Activated CD4-positive, alpha-beta T cell treated with anti-CD3 and anti-CD28 coated beads, Interleukin-2, amount 50 U/mL, for 16 hours (primary cell): ENCODE measurements around the gene CROCC2.

Source experiments
- DNase-seq: peaks from one replicate; pipeline ENCODE4 v3.0.0-alpha.2; 2020

Gene CROCC2

DNA sequence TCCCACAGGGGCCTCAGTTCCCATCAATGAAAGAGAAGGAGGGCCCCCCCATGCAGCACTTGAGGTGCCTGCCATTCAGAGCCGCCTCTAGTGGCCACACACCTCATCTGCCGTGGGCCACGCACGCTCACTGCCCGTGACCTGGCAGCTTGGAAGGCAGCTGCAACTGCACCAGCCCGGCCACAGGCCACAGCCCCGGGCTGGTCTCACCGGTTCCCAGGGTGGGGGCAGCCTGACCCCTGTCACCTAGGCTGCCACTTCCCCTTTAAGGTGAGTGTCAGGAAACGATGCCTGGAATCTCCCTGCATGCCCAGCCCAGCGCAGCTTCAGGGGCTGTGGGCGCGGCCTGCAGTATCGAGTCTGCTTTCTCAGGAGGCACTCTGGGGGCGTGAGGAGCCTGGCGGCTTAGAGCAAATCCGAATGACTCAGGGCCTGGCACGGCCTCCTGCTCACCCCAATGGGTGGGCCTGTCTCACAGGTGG is 12.7 kb upstream of the CROCC2 start:
- DNase-seq, result no peak

DNA sequence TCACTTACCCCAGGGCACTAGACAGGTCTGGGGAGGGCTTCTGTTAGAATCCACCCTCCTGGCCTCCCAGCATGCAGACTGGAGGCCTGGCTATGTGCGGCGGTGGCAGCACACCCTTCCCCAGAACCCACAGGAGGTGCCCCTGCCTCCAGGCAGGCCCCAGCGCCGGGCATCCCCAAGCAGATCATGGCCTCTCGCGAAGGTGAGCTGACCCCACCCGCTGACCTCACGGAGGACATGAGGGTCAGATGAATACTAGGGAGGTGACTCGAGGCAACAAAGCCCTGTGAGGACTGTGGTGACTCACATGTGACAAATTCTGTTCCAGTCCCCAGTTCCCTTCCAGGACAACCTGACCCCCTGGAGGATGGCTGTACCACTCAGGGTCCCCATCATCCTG is 12.1 kb upstream of the CROCC2 start:
- DNase-seq, result no peak

DNA sequence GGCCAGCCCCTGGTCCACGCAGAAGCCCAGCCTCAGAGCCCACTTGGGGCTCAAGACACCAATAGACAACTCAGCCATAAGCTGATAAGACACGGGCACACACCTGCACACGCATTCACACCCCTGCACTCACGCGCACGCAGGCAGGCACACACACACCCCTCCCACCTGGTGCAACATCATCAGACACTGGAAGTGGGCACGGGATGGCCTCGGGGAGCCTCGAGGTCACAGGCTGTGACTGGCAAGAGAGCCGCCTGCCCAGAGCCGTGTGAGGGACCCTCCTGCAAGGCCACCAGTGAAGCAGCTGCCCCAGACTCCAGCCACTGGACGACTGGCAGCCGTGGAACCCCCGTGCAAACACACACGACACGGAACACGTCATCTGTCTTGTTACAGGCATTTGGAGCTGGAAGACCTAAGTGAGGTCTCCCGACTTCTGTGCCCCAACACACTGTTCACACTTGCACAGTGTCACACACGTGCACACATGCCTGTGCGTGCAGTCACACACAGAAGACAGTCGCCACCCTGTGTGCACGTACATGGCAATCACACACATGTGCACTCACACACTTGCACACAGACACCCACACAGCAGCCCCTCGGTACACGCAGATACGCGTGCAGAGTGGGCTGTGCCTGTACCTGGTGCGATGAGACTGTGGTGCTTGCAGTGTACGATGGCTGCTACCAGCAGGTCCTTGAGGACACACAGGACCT is 11.1 kb upstream of the CROCC2 start:
- no peak for DNase-seq

DNA sequence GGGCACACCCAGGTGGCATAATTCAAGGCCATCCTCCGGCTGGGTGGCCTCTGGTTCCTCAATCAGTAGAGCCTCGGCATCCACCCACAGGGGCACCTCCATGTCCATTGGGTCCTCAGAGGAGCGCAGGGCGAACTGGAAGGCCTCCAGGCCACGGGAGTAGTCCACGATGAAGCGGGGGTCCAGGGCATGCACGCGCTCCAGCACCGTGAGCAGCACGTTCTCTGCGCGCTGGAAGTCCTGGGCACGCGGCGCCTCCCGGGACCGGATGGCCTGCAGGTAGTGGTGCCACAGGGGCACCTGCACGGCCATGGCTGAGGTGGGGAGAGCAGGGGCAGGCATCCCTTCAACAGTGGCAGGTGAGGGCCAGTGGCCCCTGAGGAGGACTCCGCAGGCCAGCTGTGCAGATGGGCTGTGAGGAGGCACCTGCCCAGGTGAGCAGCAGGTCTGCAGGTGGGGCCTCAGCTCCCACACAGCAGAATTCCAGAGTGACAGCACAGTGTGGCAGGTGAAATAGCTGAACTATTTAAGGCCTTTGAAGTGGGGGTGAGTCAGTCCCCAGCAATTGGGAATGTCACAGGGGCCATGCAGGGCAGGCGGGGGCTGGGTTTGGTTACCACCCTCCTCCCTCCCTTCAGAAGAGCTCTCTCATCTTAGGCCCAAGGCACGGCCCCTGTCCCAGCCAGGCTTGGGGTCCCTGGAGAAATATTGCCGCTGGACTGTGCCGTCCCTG is 10.3 kb upstream of the CROCC2 start, which contains the start of gene MAB21L4:
MAB21L4 (minus strand) TSS at position 501 of the 733 bp plus-strand sequence; CDS start at position 342, 159 bp downstream.
- no peak for DNase-seq

DNA sequence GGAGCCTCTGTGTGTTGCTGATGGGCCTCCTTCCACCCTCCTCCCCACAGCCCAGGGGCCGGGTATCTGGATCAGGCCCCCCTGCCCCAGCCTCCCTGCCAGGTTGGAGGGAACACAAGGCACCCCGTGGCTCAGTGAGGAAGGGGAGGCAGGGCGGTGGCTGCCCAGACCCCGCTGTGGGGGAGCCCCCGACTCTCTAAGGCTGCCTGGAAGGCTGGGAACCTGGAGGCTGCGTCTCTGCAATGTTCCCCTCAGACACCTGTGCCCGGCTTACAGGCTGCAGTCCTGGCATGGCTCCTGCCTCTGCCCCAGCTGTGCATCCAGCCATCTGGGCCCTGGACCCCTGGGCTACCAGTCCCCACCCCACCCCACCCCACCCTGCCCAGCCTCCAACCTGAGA is 9.7 kb upstream of the CROCC2 start:
- DNase-seq, result no peak

DNA sequence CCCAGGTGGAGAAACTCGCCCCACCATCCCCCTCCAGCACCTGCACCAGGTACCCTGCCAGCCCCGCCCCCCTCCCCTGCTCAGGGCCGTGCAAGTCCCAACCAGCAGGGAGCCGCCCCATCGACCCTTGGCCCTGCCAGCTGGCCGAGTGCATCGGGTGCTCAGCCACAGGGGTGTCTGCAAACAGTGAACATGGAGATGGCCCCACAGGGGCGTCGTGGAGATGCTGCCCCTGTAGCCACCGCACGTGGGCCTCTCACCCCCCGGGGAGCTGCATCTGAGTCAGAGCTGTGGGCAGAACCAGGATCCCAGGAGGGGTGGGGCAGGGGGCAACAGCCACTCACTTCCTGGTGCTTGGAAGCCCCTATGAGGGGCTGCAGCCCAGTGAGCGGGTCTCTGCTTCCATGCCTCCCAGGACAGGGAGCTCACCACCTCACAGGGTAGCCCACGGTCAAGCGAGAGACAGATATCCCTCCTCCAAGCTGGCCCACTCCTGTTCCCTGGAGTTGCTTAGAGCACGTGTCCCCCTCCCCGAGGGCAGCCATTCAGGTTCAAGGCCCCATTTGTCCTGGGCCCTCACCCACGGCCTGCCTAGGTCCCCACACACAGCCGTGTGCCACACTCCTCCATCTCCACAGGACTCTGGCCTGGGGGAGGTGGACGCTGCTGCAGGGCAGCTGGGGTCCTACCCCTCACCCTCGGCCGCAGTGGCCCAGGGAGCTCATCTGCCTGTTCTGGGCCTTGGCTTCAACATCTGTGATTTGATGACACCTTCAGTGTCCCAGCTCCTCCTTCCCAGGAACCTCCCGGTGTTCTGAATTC is 9.1 kb upstream of the CROCC2 start:
- DNase-seq, result no peak

DNA sequence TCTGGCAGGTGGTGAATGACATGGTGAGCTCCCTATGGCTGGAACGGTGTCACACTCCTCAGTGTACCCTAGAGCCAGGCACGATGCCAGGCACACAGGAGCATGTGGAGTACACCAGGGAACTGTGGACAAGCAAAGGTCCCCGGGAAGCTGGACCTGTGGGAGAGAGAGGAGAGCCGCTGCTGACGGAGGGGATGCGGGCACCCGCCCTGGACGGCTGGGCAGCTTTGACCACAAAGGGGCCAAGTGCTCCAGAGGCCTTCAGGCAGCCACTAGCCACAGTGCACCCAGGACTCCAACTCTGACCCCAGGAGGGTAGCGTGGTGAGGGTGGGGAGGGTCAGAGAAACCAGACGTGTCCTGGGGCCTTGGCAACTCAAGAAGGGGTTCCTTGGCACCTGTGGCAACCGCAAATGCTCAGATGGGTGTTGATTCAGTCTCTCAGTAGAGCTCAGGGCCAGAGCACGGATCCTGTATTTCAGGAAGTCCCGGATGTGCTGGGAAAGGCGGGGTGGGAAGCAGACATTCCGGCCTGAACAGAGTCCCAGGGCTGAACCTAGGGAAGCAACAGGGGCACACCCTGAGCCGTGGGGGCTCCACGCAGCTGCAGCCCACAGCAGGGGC is 7.9 kb upstream of the CROCC2 start:
- DNase-seq, result no peak

DNA sequence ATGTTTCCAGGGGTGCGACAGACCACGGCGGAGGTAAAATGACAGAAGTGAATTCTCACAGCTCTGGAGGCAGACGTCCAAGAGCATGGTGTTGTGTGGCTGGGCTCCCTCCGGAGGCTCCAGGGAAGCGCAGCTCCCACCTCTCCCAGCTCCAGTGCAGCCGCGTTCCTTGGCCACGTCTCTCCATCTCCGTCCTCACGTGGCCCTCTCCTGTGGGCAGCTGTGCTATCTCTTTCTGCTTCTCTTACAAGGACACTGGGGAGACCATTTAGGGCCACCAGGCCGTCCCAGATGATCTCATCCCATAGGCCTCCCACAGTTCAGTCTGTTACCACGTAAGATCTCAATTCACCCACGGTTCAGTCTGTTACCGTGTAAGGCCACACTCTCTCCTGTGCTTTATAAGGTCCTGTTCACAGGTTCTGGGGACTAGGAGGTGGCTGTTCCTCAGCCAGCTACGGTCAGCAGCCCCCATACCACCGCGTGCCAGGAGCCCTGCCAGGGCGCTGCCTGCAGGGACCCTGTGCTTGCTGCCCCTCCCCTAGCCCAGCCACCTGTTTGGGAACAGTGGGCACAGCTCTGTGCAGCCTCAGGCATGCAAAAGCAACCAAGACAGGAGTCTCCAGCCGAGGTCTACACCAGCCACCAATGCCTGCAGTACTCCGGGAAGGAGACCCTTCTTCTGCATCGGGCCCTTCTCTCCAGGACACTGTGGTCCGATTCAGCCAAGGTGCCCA is 7.2 kb upstream of the CROCC2 start:
- DNase-seq, result no peak

DNA sequence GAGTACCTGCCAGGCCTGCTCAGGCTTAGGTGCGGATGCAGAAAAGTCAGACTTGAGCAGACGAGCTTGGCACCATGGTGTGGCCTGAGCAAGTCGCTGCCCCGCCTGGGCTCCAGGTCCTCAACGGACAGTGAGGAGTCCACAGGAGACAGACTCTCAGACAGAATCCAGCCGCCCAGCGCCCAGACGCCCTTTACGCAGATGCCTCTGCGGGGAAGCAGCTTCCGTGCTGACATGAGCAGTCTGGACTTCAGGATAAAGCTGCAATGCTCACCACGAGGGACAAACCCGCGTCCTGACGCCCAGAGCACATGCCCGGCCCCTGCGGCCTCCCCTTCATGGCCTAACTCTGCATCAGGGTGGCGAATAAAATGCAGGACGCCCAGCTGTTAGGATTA is 6.7 kb upstream of the CROCC2 start:
- no peak for DNase-seq

DNA sequence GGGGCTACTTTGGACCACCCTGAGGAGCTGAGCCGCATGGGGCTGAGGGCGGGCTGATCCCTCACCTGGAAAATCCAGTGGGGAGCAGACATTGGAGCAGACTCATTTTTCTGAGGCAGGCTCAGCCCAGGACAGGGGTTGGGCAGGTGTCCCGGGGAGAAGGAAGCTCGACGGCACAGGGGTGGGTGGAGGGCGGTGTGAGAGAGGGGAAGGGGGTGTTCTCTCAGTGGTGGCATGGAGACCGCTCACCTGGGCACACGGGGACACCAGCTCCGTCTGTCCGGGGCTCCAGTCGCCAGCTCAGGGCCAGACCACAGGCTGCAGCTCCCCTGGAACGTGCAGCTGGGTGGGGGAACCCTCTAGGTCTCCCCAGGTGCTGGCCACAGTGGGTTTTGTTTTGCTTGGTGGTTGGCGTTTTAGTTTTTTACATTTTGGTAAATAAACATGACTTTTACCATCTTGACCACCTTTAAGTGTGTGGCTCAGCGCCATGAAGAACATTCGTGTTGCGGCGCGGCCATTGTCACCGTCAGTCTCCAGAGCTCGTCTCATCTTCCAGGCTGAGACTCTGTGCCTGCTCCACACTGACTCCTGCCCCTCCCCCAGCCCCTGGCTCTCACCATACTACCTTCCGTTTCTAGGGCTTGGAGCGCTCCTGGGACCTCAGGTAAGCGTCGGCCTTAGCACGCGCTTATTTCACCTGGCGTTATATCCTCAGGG is 5.8 kb upstream of the CROCC2 start:
- no peak for DNase-seq

DNA sequence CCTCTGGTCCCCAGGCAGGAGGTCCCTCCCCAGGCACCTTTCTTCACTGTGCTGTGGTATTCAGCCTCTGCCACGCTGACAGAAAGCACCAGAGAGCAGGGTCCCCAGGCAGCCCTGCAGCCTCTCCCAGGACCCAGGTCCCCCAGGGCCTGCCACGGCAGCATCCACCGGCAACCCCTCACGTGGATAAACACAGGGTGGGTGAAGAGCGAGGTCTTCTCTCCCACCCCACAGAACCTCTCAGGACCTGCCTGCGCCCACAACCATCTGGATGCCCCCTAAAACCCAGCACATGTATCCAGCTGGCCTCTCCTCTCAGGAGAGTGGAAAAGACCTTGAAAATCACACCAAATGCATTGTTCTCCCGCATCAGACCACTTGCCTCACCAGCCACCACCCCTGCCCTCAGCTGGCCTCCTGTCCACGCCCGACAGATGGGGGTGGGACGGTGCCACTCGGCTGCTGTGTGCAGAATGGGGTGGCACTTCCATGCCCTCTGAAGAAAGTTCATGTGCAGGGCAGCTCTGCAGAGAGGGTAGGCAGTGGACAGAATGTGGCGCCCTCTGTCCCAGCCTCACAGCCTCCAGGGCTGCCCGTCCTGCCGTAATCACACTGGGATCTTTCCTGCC is 4.0 kb upstream of the CROCC2 start:
- no peak for DNase-seq

DNA sequence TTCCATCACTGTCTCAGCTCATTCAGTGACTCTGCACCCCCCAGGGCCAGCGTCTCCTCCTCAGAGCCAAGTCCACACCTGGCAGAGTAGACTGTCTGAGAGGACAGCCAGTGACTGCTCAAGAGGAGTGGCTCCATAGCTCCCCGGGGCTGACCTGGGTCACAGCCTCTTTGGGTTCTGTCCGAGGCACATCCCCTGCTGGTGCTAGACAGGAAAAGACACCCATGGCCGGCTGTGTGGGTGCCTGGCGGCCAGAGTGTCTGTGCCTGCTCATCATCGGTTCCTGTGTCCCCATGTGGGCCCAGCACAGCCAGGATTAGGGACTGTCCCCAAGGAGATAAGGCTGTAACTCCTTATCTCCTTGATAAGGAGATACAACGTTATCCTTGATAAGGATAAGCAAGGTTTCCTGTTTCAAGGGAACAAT is 3.5 kb upstream of the CROCC2 start:
- no peak for DNase-seq

DNA sequence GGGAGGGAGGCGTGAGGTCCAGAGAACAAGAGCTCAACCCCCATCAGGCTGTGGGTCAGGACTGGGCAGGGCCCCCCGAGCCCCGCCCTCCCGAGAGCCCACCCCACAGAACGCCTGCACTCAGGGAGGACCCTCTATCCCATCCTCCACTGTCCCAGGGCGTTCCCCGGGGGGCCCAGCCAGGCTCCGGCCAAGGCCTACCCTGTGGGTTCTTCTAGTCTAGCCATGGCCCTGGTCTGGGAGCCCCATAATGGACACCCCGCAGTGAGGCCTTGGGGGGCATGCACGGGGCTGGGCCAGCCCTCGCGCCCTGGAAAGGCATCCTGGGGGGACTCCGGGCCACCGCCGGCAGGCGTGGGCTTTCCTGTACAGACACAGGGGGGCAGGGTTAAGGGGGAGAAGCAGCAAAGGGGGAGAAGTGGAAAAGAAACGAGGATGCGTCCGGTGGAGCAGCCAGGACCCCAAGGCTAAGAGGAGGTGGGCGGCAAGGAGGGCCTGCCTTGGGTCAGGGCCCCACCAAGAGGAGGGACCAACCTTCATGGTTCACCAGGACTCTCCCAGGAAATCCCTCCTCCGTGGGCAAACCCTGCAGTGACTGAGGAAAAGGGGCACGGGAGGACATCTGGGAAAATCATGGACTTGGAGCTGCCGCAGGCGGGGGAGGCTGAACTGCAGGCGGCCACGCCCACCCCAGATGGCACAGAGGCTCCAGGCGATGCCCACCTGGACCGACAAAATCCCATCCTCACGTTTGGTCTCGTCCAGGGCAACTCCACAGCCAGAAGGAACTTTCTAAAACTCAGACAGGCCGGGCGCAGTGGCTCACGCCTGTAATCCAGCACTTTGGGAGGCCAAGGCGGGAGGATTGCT is 2.7 kb upstream of the CROCC2 start:
- DNase-seq, result no peak

DNA sequence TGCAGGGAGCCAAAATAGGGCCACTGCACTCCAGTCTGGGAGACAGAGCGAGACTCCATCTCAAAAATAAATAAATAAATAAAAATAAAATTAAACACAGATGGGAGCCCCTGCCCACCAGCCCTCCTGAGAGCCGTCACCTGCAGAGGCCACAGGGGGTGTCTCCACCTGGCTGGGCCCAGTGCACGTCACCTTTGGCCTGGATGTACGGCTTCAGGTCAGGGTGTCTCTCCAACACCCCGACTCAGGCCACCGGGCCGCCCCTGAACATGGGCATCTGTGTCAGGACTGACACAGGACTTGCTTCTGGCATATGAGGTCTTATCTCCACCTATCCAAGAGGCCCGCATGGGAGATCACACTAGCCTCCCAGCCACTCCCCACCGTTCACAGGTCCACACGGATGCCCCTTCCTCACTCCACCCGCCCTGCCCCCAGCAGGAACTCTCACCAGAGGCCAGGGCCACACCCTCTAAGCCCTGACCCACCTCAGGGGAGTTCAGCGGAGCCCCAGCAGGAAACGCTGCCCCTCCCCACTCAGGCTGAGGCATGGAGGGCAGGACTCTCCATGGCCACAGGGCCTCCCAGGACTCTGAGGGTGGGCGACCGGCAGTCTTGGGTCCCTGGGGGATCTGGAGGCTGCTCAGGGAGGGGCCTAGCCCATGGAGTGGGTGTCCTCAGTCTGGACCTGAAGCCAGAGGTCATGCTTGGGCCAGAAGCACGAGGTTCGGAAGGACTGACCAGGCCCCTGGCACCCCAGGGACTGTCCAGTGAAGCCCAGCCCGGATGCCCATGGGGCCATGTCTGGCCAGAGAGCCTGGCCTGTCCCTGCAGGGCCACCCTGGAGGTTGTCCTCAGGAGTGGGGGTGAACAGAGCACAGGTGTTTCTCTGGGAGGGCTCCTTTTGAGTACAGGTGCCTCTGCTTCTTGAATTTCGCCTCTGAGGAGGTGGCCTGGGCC is 1.6 kb upstream of the CROCC2 start:
- DNase-seq, result no peak

DNA sequence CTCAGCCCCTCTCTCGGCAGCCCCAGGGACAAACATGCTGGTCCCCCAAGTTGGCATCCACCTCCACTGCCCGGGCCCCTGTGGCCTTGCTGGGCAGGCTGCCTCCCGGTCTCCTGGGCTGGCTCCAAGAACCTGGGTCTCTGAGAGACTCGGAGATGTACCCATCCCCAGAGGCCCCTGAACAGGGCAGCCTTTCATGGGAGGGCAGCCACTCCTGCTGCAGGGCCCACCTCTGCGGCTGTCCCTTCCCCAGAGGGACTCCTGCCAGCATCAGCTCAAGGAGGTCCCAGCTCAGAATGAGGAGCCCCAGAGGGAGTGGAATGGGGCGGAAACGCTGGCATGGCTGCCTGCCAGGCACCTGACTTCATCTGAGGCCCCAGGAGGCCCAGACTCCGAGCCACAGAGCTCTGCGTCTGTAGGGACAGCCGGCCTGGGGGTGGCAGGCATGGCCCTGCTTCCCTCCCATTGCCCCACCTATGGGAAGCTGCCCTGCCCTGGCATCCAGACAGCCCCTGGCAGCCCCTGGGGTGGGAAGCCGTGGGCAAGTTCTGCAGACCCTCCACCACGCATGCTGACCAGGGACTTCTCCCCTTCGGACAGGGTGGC is 857 bp upstream of the CROCC2 start:
- no peak for DNase-seq

DNA sequence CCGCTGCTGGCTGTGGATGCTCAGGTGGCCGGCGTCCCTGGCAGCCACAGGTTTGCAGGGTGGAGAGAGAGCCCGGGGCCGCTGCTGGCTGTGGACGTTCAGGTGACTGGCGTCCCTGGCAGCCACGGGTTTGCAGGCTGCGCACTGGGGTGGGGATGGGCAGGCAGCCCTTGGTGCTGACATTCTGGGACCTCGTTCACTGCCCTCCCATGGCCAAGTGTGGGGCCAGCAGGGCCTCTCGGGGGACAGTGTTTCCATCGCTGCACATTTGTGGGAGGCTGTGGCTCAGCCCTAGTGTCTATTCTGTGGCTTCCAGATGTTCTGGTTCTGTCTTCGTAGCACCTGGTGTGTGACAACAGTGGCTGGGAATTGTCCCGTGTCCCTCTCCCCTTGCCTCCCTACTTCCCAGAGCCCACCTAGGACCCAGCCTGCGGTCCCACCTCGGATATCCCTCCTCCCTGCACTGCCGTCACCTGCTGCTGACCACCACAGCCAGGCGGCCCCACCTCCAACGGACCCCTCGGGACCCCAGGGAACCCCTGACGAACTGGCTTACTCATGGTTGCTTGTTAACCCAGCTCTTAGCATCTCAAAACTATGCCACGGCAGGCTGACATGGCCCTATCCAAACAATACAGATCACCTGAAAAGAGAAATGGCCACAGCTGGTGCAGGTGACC is 915 bp downstream of the CROCC2 start:
- no peak for DNase-seq

DNA sequence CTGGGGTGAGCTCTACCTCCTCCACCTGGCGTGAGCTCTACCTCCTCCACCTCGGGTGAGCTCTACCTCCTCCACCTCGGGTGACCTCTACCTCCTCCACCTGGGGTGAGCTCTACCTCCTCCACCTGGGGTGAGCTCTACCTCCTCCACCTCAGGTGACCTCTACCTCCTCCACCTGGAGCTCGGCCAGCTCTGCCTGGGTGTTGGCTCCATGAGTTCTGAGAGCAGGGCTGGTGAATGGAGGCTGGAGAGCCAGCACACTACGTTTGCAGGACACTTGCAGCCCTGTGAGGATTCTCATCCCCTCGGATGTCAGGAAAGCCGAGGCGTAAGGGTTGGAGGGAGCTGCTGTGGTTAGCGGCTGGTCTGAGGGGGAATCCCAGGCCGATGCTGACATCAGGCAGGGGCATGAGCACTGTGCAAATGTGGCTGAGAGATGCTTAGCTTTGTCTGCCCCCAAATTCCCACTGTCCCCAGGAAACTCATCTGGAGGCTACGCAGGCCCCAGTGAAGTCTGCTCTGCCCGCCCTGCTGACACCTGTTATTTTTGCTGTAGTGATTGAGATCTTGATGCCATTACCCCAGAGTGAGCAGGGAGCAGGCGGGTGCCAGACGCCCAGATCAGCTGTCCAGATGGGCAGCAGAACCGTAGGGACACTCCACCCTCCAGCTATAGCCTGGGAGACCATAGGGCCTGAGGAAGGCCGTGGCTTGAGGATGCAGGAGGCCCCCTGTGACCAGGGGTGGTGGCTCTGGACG is 3.3 kb downstream of the CROCC2 start:
- no peak for DNase-seq
